Sigmoid colon (tissue), 7 donors: Measurements from ENCODE around the gene CFAP53. TPM values are rescaled to one million over a fixed set of nuclear protein-coding genes. Genes with fewer than 3 reads are reported as not detected.
A peak's percentile ranks its signal among the peaks of the same experiment; 100 is the strongest.
"Not testable (repeated sequence)": the region's sequence is repeated elsewhere in the genome, so short reads cannot be mapped to it uniquely, and the experiment has no call there.

Experiments
- DNase-seq: peaks from one replicate; pipeline ENCODE4 v3.0.0-alpha.2; 2019
- H3K27ac ChIP-seq, 4 donors: fragments of 200-600 bp; sonication (generic); one replicate each; pipeline ENCODE4 v1.5.1; 2016 to 2019; ENCODE audit warnings: mild to moderate bottlenecking in 1 of 4
- H3K27me3 ChIP-seq, 3 donors: fragments of 200-600 bp; sonication (generic); one replicate each; pipeline ENCODE4 v1.5.1; 2019; ENCODE audit warnings: mild to moderate bottlenecking in 1 of 3
- H3K36me3 ChIP-seq, 4 donors: fragments of 200-600 bp; sonication (generic); one replicate each; pipeline ENCODE4 v1.5.1; 2016 to 2019
- H3K4me1 ChIP-seq, 4 donors: fragments of 200-600 bp; sonication (generic); one replicate each; pipeline ENCODE4 v1.5.1; 2017 to 2019
- H3K4me3 ChIP-seq, 4 donors: fragments of 200-600 bp; sonication (generic); one replicate each; pipeline ENCODE4 v1.5.1; 2017 to 2019; ENCODE audit warnings: mild to moderate bottlenecking in 2 of 4, moderate library complexity in 1 of 4
- H3K9me3 ChIP-seq, 4 donors: fragments of 200-600 bp in 3 of 4; sonication (generic) in 3 of 4; one replicate each; pipeline versions ENCODE4 v1.5.1 to v1.6.1; 2013 to 2019
- EP300 ChIP-seq, 4 donors: sonication (generic); formaldehyde crosslinking; IDR thresholded peaks; one replicate each; pipeline ENCODE4 v1.6.1; 2017; ENCODE audit warnings: antibody characterized with exemption in 4 of 4
- POLR2A ChIP-seq, 2 donors: fragments of 450-650 bp; IDR thresholded peaks; one replicate each; pipeline ENCODE4 v1.6.1; 2016; ENCODE audit warnings: antibody characterized with exemption in 2 of 2, mild to moderate bottlenecking in 2 of 2, moderate library complexity in 2 of 2
- POLR2AphosphoS5 ChIP-seq, 4 donors: sonication (generic); formaldehyde crosslinking; IDR thresholded peaks; one replicate each; pipeline ENCODE4 v1.6.1; 2017; ENCODE audit warnings: antibody characterized with exemption in 4 of 4
- WGBS, 2 donors: extraction: QIAGEN DNeasy Blood & Tissue Kit; methylation state at CpG; one replicate each; pipeline ENCODE4 v1.1.7; 2013; 5-methylcytosine and 5-hydroxymethylcytosine counted together
- intact Hi-C: fragments of 100-400 bp; cut with DNase I; formaldehyde crosslinking; loops from one replicate; pipeline ENCODE4 v1.15.1; 2023
- polyA plus RNA-seq, 3 donors: library from polyadenylated mRNA; stranded (reverse); fragments of 200-250 nt; gene quantifications; one replicate each; pipeline ENCODE4 v1.2.3, GENCODE V29; 2013
- total RNA-seq, 4 donors: library from RNA; depleted of rRNA; stranded (reverse); fragments of >200 nt; gene quantifications; one replicate each; pipeline ENCODE4 v1.1.0, GENCODE V29; 2016
- TF ChIP-seq, protein P1 (sequence below), 4 experiments: fragments of 450-650 bp in 3 of 4; fragments of 200-600 bp in 1 of 4; IDR thresholded peaks; one replicate each; pipeline ENCODE4 v1.5.1; 2016 to 2019; ENCODE audit warnings: antibody characterized with exemption in 4 of 4, mild to moderate bottlenecking in 3 of 4, moderate library complexity in 2 of 4
- donor health status: healthy with polysubstance abuse.
- donor health status: Bipolar disorder and iron deficiency.
- donor health status: healthy.

The CFAP53 gene
- total and polyA plus RNA-seq, 7 donors = 0.23 to 0.46 (median 0.27) TPM; not detected in 4

DNA sequence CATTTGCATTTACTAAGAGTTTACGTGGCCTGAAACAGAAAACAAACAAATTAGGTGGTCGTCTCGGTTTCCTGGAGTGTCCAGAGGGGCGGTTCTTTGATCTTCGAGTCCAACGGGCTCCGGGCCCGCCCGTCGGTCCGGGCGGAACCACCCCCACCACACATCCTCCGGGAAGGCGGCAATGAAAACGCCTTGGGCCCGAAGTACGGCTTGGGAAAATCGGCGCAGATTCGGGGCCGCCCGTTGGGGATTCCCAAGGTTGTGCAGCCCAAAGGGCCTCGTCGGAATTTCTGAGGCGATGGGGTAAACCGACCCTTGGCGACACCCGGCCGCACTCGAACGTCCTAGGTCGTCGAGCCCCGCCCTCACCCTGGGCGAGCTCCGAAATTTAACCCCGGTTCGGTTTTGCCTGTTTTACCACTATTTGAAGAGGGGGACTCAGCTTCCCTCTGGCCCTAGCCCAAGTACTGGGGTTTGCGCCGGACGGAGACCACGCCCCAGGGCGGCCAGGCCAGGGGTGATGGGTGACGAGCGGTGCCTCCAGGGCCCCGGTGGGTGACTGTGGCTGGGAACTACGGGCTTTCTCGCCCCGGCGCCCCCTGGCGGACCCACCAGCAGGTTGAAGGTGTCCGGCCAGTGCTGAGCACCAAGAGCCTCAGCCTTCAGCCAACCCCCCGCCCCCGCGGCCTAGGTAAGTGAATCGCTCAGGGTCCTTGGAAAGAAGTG lies 1.9 kb upstream of the CFAP53 start:
- Histone ChIP-seq H3K27ac (peak overlapping the region; percentile 62 to 79 (median 70)), H3K36me3 (peaks cover 12 to 43% (median 25%) of the 10 kb centered on the region in 4 donors), H3K9me3 (no peaks in the 10 kb centered on the region), H3K4me3 (peak overlapping the region; percentile 29 to 58 (median 43)), H3K4me1 (peaks cover 0 to 25% (median 10%) of the 10 kb centered on the region in 4 donors), H3K27me3 (no peaks in the 10 kb centered on the region)
- WGBS, 2 donors = 14 to 42% methylated on average over 56 of the region's 56 CpGs
- intact Hi-C loops = loop anchor here (5.0 kb wide), 3 partner anchors 39 to 771 kb away; partner anchors contain the start of gene ACAA2
- TF ChIP-seq EP300 (IDR thresholded peaks at IDR 0.05) (no peak), POLR2AphosphoS5 (IDR thresholded peaks at IDR 0.05) (peak in 1 of 4 donors; percentile 33)
- TF ChIP-seq, protein P1, sequence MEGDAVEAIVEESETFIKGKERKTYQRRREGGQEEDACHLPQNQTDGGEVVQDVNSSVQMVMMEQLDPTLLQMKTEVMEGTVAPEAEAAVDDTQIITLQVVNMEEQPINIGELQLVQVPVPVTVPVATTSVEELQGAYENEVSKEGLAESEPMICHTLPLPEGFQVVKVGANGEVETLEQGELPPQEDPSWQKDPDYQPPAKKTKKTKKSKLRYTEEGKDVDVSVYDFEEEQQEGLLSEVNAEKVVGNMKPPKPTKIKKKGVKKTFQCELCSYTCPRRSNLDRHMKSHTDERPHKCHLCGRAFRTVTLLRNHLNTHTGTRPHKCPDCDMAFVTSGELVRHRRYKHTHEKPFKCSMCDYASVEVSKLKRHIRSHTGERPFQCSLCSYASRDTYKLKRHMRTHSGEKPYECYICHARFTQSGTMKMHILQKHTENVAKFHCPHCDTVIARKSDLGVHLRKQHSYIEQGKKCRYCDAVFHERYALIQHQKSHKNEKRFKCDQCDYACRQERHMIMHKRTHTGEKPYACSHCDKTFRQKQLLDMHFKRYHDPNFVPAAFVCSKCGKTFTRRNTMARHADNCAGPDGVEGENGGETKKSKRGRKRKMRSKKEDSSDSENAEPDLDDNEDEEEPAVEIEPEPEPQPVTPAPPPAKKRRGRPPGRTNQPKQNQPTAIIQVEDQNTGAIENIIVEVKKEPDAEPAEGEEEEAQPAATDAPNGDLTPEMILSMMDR (IDR thresholded peaks at IDR 0.05) = peak; percentile 30 to 64 (median 56)
- DNase-seq = peak; percentile 85

DNA sequence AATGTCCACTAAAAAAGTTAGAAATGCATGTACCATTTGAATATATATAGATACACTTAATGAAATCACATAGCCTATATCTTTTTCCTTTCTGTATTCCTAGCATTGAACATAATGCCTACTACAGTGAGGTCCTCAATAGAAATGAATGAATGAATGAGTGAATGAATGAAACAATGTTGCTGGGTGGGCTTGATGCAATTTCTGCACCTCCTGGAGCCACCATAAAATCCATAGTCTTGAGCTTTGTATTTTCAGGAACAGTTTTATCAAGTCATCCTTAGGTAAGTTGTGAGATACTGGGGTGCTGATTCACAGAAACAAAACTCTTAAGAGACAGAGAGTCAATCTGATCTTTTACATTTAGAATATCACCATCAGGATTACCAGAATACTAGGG lies 3.3 kb downstream of the CFAP53 start:
- Histone ChIP-seq H3K27me3 (no peaks in the 10 kb centered on the region), H3K36me3 (no peaks in the 10 kb centered on the region), H3K4me1 (peaks cover 0 to 17% (median 10%) of the 10 kb centered on the region in 4 donors), H3K4me3 (no peak overlapping the region), H3K27ac (no peak overlapping the region), H3K9me3 (no peaks in the 10 kb centered on the region)
- TF ChIP-seq, protein P1 (IDR thresholded peaks at IDR 0.05) = no peak
- TF ChIP-seq POLR2AphosphoS5 (IDR thresholded peaks at IDR 0.05) = no peak
- no peak for TF ChIP-seq EP300 (IDR thresholded peaks at IDR 0.05)
- no peak for DNase-seq
- intact Hi-C loops = no loop called here

DNA sequence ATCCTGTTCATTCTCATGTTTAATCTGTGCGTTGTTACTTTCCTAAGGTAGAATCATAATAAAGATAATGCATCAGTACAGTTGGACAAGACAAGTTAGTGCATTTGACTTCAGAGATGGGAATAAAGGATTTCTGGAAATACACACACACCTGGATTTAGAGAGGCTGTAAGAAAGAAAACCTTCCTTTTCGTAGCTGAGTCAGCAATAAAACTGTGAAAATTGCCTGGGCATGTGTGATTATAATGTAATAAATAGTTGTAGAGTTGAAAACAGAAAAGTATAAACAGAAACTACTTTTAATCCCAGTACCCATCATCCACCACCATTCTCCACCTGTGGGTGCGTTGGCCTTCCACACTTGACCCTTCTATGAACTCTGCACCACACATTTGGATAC lies 15.4 kb downstream of the CFAP53 start:
- intact Hi-C loops = no loop called here
- Histone ChIP-seq H3K4me3 (no peak overlapping the region), H3K27ac (no peak overlapping the region), H3K36me3 (no peaks in the 10 kb centered on the region), H3K27me3 (no peaks in the 10 kb centered on the region), H3K9me3 (no peaks in the 10 kb centered on the region), H3K4me1 (no peaks in the 10 kb centered on the region)
- no peak for DNase-seq
- no peak for TF ChIP-seq EP300 (IDR thresholded peaks at IDR 0.05)
- WGBS, 2 donors = 66 to 77% methylated on average over 3 of the region's 3 CpGs

DNA sequence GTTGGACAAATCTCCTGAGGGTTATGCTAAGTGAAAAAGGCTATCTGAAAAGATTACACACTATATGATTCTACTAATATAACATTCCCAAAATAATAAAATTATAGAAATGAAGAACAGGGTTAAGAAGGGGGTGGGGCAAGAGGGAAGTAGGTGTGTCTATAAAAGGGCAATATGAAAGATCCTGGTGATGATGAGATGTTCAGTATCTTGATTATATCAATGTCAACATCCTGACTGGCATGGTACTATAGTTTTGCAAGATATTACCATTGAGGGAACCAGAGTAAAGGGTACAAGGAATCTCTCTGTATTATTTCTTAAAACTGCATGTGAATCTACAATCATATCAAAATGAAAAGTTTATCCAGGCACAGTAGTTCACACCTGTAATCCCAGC lies 16.7 kb downstream of the CFAP53 start:
- Histone ChIP-seq H3K27ac (no peak overlapping the region), H3K4me1 (no peaks in the 10 kb centered on the region), H3K9me3 (no peaks in the 10 kb centered on the region), H3K36me3 (no peaks in the 10 kb centered on the region), H3K4me3 (no peak overlapping the region), H3K27me3 (no peaks in the 10 kb centered on the region)
- no peak for DNase-seq
- intact Hi-C loops = no loop called here
- TF ChIP-seq, protein P1 (IDR thresholded peaks at IDR 0.05) = no peak
- TF ChIP-seq POLR2A (IDR thresholded peaks at IDR 0.05) (no peak), POLR2AphosphoS5 (IDR thresholded peaks at IDR 0.05) (no peak), EP300 (IDR thresholded peaks at IDR 0.05) (no peak)

DNA sequence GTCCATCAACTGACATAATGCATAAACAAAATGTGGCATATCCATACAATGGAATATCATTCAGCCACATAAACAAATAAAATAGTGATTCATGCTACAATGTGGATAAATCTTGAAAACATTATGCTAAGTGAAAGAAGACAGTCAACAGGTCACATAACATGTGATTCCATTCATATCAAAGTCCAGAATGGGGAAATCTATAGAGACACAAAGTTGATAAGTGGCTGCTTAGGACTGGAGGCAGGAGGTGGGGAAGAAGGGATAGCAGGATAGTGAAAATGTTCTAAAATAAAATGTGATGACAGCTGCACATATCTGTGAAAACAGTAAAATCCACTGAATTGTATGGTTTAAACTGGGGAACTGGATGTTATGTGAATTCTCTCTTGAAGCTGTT lies 18.7 kb downstream of the CFAP53 start:
- Histone ChIP-seq H3K4me3 (no peak overlapping the region), H3K36me3 (no peaks in the 10 kb centered on the region), H3K27ac (no peak overlapping the region), H3K9me3 (no peaks in the 10 kb centered on the region), H3K27me3 (no peaks in the 10 kb centered on the region), H3K4me1 (no peaks in the 10 kb centered on the region)
- TF ChIP-seq, protein P1 (IDR thresholded peaks at IDR 0.05) = no peak
- TF ChIP-seq POLR2AphosphoS5 (IDR thresholded peaks at IDR 0.05) (no peak), POLR2A (IDR thresholded peaks at IDR 0.05) (no peak)
- no peak for DNase-seq
- intact Hi-C loops = no loop called here

DNA sequence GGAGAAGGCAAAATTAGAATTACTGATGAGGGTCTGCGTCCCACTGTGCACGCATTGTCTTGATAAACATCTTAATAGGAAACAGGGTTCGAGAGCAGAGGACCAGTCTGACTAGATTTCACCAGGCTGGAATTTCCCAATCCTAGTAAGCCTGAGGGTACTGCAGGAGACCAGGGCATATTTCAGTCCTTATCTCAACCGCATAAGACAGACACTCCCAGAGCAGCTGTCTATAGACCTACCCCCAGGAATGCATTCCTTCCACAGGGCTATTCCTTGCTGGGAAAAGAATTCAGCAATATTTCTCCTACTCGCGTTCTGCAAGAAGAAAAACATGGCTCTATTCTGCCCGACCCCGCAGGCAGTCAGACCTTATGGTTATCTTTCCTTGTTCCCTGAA lies 24.5 kb downstream of the CFAP53 start:
- intact Hi-C loops, DNase-seq, H3K27me3 ChIP-seq, H3K9me3 ChIP-seq, H3K4me1 ChIP-seq, H3K4me3 ChIP-seq, H3K36me3 ChIP-seq, H3K27ac ChIP-seq: not testable (repeated sequence)
- WGBS, 2 donors = 77 to 93% methylated on average over 8 of the region's 8 CpGs
